PC-9 (cell line): ENCODE data around the gene PRKACA. TPM values are rescaled to one million over a fixed set of nuclear protein-coding genes. Genes with fewer than 3 reads are reported as not detected.

Source experiments
- BruUV-seq: library from RNA; stranded (reverse); fragments of 400-500 nt; replicated peaks from 2 replicates; lab custom pipeline; 2021; lab: Mats Ljungman, UMichigan
- CTCF ChIA-PET: fragments of 300-600 bp; sonication (Branson Sonifier 250); formaldehyde crosslinking; loops from one replicate; lab custom pipeline; 2022; ENCODE audit warnings: antibody characterized with exemption; lab: Charles Lee
- POLR2A ChIA-PET: fragments of 300-600 bp; sonication (Branson Sonifier 250); formaldehyde crosslinking; loops from one replicate; lab custom pipeline; 2022; ENCODE audit warnings: antibody characterized with exemption; ENCODE audit not compliant: unreplicated experiment; lab: Charles Lee
- DNase-seq, 2 experiments: peaks; one replicate each; pipeline versions ENCODE4 v3.0.0 to v3.0.0-alpha.2; 2015 to 2022; ENCODE audit warnings: mixed read lengths in 1 of 2
- H2AFZ ChIP-seq: fragments of 200-600 bp; sonication (generic); 2 replicates; pipeline ENCODE4 v1.8.1; 2017; ENCODE audit warnings: antibody characterized with exemption
- H3F3A ChIP-seq: fragments of 200-600 bp; sonication (generic); 2 replicates; pipeline ENCODE4 v1.8.1; 2017; ENCODE audit warnings: antibody characterized with exemption, mild to moderate bottlenecking, low read depth; ENCODE audit not compliant: insufficient read depth
- H3K27ac ChIP-seq: fragments of 200-600 bp; sonication (generic); 2 replicates; pipeline ENCODE4 v1.6.1; 2016; ENCODE audit warnings: mixed run types
- H3K27me3 ChIP-seq: fragments of 200-600 bp; sonication (generic); 2 replicates; pipeline ENCODE4 v1.6.1; 2016; ENCODE audit warnings: low read depth, mixed run types; ENCODE audit not compliant: insufficient read depth
- H3K36me3 ChIP-seq: fragments of 200-600 bp; sonication (generic); 2 replicates; pipeline ENCODE4 v1.6.1; 2016; ENCODE audit warnings: low read depth, mixed run types
- H3K4me1 ChIP-seq: fragments of 200-600 bp; sonication (generic); replicated peaks from 2 replicates; pipeline ENCODE4 v1.6.1; 2016; ENCODE audit warnings: mixed run types; ENCODE audit not compliant: insufficient read depth
- H3K4me2 ChIP-seq: fragments of 200-600 bp; sonication (generic); 2 replicates; pipeline ENCODE4 v1.6.1; 2017; ENCODE audit warnings: mixed run types
- H3K4me3 ChIP-seq: fragments of 200-600 bp; sonication (generic); 2 replicates; pipeline ENCODE4 v1.6.1; 2016; ENCODE audit warnings: mixed run types
- H3K79me2 ChIP-seq: fragments of 200-600 bp; sonication (generic); 2 replicates; pipeline ENCODE4 v1.6.1; 2017; ENCODE audit warnings: low read depth, mixed run types
- H3K9me2 ChIP-seq: fragments of 200-600 bp; sonication (generic); 2 replicates; pipeline ENCODE4 v1.8.1; 2017; ENCODE audit warnings: mild to moderate bottlenecking; ENCODE audit not compliant: insufficient read depth
- H3K9me3 ChIP-seq: fragments of 200-600 bp; sonication (generic); 2 replicates; pipeline ENCODE4 v1.8.1; 2016; ENCODE audit warnings: low read depth; ENCODE audit not compliant: insufficient read depth
- H4K20me1 ChIP-seq: fragments of 200-600 bp; sonication (generic); 2 replicates; pipeline ENCODE4 v1.8.1; 2017; ENCODE audit not compliant: insufficient read depth
- EZH2 ChIP-seq: fragments of 200-600 bp; sonication (generic); IDR thresholded peaks from 2 replicates; pipeline ENCODE4 v1.8.0; 2017; ENCODE audit warnings: antibody characterized with exemption, low read depth
- intact Hi-C: fragments of 100-400 bp; cut with micrococcal nuclease; formaldehyde crosslinking; loops from one replicate; pipeline ENCODE4 v1.10.0; 2022; ENCODE audit not compliant: unreplicated experiment
- total RNA-seq: library from RNA; stranded (reverse); gene quantifications from 2 replicates; pipeline ENCODE4 v1.2.3, GENCODE V29; 2021
- TF ChIP-seq, protein P1 (sequence below): fragments of 200-600 bp; sonication (generic); conservative IDR thresholded peaks from 2 replicates; pipeline ENCODE4 v1.6.1; 2017; ENCODE audit warnings: mixed run types, antibody characterized with exemption, mild to moderate bottlenecking, moderate library complexity

PRKACA gene
- total RNA-seq, 1 experiment from 2014 or later: 82.8 TPM

DNA sequence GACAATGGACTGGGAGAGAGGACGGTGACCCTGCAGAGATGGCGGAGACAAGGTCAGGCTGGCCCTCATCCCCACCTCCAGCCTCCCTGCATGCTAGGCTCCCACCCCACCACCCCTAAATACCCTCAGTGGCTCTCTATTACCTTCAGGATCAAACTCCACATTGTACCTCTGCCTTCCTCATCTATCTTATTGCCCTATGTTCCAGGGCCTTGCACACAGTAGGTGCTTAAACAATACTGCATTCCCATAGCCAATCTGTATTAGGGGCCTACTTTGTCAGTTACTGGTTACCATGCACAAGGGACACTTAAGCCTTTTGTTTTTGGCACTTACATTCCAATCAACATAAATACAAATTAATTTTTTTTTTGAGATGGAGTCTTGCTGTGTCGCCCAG is 62.2 kb downstream of the PRKACA start:
- Histone ChIP-seq H3K4me1 (no peaks in the 10 kb centered on the region), H3K36me3 (no peaks in the 10 kb centered on the region), H4K20me1 (no peaks in the 10 kb centered on the region), H3F3A (peaks cover 7% of the 10 kb centered on the region; the same call in 1 of the 2 replicates), H3K79me2 (no peaks in the 10 kb centered on the region), H3K27me3 (no peaks in the 10 kb centered on the region), H3K4me2 (no peak overlapping the region), H3K9me2 (no peaks in the 10 kb centered on the region), H3K4me3 (no peak overlapping the region), H2AFZ (no peak overlapping the region), H3K27ac (no peak overlapping the region), H3K9me3 (no peaks in the 10 kb centered on the region)
- TF ChIP-seq, protein P1, sequence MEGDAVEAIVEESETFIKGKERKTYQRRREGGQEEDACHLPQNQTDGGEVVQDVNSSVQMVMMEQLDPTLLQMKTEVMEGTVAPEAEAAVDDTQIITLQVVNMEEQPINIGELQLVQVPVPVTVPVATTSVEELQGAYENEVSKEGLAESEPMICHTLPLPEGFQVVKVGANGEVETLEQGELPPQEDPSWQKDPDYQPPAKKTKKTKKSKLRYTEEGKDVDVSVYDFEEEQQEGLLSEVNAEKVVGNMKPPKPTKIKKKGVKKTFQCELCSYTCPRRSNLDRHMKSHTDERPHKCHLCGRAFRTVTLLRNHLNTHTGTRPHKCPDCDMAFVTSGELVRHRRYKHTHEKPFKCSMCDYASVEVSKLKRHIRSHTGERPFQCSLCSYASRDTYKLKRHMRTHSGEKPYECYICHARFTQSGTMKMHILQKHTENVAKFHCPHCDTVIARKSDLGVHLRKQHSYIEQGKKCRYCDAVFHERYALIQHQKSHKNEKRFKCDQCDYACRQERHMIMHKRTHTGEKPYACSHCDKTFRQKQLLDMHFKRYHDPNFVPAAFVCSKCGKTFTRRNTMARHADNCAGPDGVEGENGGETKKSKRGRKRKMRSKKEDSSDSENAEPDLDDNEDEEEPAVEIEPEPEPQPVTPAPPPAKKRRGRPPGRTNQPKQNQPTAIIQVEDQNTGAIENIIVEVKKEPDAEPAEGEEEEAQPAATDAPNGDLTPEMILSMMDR: no peak
- TF ChIP-seq EZH2: no peak
- ChIA-PET CTCF (no interaction called here), POLR2A (no interaction called here)
- no TSS peak for BruUV-seq
- no peak for DNase-seq
- intact Hi-C loops: no loop called here

DNA sequence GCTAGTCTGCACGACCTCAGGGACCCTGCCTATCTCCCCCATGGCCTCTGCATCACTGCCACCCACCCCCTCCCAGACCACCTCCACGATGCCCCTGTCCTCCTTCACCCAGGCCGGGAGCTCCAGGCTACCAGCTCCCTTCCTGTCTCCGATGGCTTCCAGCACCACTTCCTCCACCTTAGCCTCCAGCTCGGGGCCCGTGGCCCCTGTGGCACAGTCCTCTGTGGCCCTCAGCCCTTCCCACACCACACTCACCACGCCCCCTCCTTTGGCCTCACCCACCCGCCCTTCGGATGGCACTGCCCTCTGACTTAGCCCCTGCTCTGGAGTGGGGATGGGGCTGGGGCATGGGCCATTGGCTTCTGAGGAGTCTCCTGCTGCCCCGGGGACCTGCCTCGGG is 62.8 kb downstream of the PRKACA start:
- H3K9me3 ChIP-seq: no peaks in the 10 kb centered on the region
- ChIA-PET CTCF (no interaction called here), POLR2A (no interaction called here)
- no peaks in the 10 kb centered on the region for H3K79me2 ChIP-seq
- intact Hi-C loops: no loop called here
- no peak overlapping the region for H2AFZ ChIP-seq
- no peak for TF ChIP-seq EZH2
- TF ChIP-seq, protein P1: no peak
- no peaks in the 10 kb centered on the region for H3K9me2 ChIP-seq
- DNase-seq: no peak
- no peak overlapping the region for H3K4me3 ChIP-seq
- no peaks in the 10 kb centered on the region for H3K4me1 ChIP-seq
- BruUV-seq: no TSS peak
- no peaks in the 10 kb centered on the region for H4K20me1 ChIP-seq
- H3F3A ChIP-seq: peaks cover 2% of the 10 kb centered on the region; the same call in 1 of the 2 replicates
- no peaks in the 10 kb centered on the region for H3K27me3 ChIP-seq
- H3K4me2 ChIP-seq: no peak overlapping the region
- H3K27ac ChIP-seq: no peak overlapping the region
- no peaks in the 10 kb centered on the region for H3K36me3 ChIP-seq

DNA sequence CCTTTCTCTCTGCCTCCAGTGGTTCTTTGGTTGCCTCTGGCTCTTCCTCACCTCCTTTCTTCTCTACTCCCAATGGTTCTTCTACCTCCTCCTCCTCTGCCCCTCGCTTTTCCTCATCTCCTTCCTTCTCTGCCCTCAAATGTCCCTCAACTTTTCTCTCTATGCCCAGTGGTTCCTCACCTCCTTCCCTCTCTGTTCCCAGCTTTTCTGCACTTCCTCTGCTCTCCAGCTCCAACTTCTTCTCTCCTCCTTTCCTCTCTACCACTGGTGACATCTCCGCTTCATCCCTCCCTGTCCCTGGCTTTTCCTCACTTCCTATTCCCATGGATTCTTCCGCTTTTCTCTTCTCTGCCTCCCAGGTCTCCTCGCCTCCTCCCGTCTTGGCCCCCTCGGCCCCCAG is 63.5 kb downstream of the PRKACA start:
- Histone ChIP-seq H3K79me2 (no peaks in the 10 kb centered on the region), H3K9me2 (no peaks in the 10 kb centered on the region), H4K20me1 (no peaks in the 10 kb centered on the region), H3K4me1 (no peaks in the 10 kb centered on the region), H3K36me3 (no peaks in the 10 kb centered on the region), H3K4me2 (no peak overlapping the region), H3K4me3 (no peak overlapping the region), H3K27ac (no peak overlapping the region), H3K9me3 (no peaks in the 10 kb centered on the region), H2AFZ (no peak overlapping the region), H3K27me3 (no peaks in the 10 kb centered on the region), H3F3A (no peaks in the 10 kb centered on the region)
- BruUV-seq: no TSS peak
- intact Hi-C loops: no loop called here
- CTCF ChIA-PET: interaction anchor here (0.5 to 0.6 kb wide), 2 partner anchors 23 to 203 kb away, joined by 3 read pairs; partner anchors contain the start of gene IL27RA
- no peak for TF ChIP-seq EZH2
- TF ChIP-seq, protein P1: no peak
- POLR2A ChIA-PET: no interaction called here
- no peak for DNase-seq
